GM18519 (cell line): Measurements from ENCODE around the gene KRTAP5-6.

Experiments used
- ATAC-seq: cut with Tn5 transposase; IDR thresholded peaks from one replicate; pipeline ENCODE4 v1.9.1; 2021; ENCODE audit warnings: mild to moderate bottlenecking, moderate library complexity; ENCODE audit not compliant: unreplicated experiment, low FRiP score

KRTAP5-6 gene

GRCh38 chr11:1696608-1697570 lies at the start of gene KRTAP5-6:
Gene KRTAP5-6, plus strand, starts transcription at chr11:1697195. Its CDS starts 51 bp downstream, at chr11:1697246.
- no peak for ATAC-seq

GRCh38 chr11:1647901-1648652 lies 48.9 kb upstream of the KRTAP5-6 start:
- no peak for ATAC-seq

DNA sequence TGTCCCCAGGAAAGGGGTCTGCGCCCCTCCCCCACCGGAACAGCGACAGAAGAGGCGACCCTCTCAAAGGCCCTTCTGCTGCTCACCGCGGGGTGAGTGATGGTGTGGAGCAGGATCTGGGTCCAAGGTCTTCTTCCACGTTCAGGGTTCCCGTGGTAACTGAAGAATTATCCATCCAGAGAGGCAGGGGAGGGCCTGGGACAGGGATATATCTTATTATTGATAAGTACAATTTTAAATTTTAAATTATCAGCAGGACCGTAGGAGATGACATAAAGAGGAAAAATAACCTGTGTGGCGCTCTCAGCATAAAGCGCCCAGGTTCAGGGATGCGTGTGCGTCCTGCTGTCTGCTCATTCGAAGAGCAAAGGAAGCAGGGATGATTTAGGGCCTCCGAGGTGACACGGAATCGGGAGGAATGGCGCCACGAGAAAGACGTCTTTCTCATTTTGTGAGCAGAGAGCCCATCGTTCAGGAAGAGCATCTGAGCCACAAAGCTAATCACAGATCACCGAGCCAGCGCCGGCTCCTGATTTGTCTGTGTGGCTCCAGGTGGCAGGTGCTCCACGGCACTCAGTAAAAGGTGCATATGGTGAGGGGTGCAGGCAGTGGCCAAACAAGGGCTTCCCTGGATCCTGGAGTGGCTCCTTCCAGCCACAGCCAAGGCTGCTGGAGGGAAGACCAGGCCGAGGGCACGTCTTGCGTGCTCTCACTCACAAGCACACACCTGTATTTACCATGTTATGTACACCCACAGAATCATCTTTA lies 48.2 kb upstream of the KRTAP5-6 start:
- no peak for ATAC-seq

DNA sequence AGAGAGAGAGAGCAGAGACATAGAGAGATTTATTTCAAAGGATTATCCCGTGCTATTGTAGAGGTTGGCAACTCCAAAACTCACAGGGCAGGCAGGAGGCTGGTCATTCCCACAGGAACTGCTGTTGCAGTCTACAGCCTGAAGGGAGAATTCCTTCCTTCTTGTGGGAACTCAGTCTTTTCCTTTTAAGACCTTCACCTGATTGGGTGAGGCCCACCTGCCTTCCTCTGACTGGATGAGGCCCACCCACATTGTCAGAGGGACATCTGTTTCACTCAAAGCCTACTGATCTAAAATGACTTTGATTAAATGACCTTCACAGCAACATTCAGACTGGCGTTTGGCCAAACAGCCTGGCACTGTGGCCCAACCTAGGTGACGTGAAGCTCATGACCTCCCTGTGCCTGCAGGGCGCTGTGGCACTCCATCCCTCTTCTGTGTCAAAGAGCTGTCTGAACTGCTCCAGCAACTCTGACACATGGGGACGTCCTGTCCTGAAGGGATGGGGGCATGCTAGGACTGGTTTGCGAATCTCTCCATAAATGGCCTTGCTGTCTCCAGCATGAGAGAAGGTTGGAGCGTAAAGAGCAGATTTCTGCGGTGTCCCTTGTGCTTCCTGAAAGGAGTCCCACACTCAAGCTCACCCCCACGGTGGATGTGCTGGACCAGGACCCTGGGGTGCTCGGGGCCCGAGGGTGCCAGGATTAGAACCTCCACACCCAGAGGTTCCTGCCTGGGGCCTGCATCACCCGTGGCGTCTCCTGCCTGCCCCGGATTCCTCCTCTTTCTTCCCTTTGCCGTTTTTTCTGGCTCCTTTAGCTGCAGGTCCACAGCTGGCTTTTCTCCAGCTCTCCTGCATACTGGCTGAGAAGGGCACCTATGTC lies 46.7 kb upstream of the KRTAP5-6 start:
- no peak for ATAC-seq

DNA sequence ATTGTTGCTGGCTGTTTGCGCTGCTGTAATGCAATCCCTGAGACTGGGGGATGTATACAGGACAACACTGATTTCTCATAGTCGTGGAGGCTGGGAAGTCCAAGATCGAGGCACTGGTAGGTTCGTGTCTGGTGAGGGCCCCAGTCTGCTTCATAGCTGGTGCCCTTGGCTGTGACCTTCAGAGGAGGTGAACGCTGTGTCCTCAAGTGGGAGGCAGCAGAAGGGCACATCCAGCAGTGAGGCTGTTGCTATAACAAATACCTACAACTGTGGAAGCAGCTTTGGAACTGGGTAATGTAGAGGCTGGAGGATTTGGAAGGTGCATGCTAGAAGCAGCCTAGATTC lies 46.1 kb upstream of the KRTAP5-6 start:
- no peak for ATAC-seq

- no peak for ATAC-seq
Observed at GRCh38 chr11:1651411-1651980, 45.5 kb upstream of the KRTAP5-6 start.

GRCh38 chr11:1652026-1652425 lies 45.0 kb upstream of the KRTAP5-6 start:
- ATAC-seq, result no peak

DNA sequence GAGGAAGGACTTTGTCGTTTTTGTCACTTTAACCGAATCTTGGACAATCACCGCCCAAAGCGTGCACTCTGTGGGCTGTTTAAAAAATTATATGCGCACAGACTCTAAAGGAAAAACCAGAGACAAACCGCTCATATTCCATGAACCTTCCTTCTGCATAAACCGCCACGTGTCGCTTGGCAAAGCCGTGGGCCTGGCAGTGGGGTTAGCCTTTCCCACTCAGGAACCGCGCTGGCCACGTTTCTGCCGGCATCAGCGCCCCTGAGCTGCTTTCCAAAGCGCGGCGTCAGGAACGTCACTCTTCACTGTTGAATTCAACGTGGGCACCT lies 44.6 kb upstream of the KRTAP5-6 start:
- ATAC-seq, result no peak

DNA sequence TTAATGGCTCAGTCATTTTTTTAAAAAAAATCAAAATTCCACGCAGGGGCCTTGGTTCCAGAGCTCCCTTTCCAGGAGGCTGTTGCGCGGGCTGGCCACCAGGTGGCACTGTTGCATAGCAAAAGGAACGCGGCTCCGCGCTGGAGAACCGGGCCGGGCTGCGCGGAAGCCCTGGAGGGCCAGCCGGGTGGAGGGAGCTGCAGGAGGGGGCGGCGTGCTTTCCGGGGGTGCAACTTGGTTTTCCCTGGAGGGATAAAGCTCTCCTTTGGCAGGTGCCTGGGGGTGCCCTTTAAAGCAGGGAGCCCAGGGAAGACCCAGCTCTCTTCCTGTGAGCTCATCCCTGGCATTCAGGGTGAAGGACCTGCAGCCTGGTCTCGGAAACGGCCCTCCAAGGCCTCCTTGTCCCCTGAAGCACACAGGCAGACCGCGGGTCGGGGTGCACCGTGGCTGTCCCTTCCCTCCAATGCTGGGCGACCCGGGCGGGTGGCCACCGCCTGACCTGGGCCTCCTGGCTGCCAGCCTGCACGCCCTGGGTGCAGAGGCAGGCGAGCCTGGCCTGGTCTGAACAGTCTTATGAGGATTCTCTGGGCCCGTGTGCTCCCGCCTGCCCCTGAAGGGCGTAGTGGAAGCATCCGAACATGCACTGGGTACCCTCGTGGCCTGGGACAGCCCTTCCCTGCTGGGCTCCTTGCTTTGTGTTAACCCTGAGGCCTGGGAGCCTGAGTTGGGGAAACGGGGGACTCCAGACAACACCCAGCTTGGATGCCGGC lies 44.0 kb upstream of the KRTAP5-6 start:
- ATAC-seq, result no peak

DNA sequence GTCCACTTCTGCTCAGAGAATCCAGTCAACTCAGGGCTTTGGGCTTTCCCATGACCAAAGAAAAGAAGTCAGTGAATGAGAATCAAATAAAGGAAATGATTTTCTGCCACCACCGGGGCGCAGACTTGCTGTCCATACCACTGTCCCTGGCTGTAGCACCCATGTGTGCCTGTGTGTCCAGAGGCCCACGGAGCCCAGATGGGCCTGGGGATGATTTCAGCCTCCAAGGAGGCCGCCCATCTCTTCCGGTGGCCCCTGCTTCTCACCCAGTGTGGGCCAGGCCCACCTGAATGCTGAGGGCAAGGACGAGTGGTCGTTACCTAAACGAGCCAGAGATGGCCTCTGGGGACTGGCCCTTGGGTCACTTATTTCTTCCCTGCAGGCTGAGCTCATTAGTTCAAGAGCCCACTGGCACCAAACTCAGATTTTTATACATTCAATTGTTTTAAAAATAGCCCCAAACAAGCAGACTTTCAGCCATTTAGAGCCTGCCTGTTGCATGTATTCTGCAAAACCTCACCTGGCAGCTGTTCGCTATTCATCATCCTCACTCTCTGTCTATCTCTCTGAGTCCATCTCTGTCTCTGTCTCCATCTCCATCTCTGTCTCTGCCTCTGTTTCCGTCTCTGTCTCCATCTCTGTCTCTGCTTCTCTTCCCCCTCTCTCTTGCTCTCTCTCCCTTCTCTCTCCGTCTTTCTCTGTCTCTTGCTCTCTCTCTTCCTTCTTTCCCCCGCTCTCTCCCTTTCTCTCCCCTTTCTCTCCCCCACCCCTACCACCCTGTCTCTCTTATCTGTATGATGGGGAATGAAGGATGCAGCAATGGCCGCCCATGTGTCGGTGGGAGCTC lies 43.2 kb upstream of the KRTAP5-6 start:
- no peak for ATAC-seq

- no peak for ATAC-seq
Observed at GRCh38 chr11:1654388-1655167, 42.4 kb upstream of the KRTAP5-6 start.

GRCh38 chr11:1655168-1656060 lies 41.6 kb upstream of the KRTAP5-6 start:
- no peak for ATAC-seq

- ATAC-seq, result no peak
Observed at GRCh38 chr11:1656061-1656441, 40.9 kb upstream of the KRTAP5-6 start.

DNA sequence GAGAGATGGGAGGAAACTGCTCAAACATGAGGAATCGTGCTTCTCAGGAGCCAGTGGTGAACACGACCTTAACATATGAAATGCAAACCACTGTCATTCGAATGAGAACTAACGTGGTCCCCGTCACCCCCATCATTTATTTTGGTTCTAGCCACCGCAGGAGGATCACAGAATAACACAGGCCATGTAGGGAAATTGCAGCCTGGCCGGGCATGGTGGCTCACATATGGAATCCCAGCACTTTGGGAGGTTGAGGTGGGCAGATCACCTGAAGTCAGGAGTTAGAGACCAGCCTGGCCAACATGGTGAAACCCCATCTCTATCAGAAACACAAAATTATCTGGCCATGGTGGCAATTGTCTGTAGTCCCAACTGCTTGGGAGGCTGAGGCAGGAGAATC lies 40.3 kb upstream of the KRTAP5-6 start:
- ATAC-seq, result no peak

- ATAC-seq, result no peak
Observed at GRCh38 chr11:1659506-1659905, 37.5 kb upstream of the KRTAP5-6 start.

DNA sequence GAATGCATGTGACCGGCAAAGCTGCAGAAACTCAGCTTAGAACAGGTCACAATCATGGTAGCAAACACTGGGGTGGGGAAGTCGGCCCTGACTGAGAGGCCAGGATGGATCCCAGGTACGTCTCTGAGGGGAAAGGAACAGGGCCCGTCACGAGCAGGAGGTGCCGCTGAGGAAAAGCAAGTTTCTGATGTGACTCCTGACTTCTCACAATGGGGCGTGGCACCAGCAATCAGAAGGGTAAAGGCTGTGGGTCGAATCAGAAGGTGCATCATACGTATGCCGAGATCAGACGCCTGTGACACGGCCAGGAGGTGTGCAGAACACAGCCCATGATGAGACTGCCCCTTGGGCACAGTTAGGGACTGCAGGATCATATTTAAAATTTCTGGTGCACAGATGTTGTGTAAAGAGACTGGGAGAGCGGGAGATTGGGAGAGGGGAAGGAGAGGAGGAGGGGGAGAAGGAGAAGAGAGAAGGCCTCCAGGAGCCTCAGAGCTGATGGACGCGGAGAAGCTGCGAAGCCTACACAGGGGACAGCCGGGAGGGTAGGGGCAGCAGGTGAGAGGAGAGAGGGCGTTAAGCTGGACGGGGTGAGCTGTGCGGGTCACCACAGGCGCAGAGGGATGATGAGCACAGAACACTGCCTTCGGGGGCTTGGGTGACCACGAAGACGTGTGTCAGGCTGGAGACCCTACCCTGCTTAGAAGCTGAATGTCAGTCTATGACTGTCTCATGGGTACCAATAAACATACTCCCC lies 36.7 kb upstream of the KRTAP5-6 start:
- ATAC-seq, result no peak
